NCI-H146 (cell line): ENCODE measurements around the gene C1orf116.
A peak's percentile ranks its signal among the peaks of the same experiment; 100 is the strongest.

ENCODE experiments used
- DNase-seq: peaks from one replicate; lab custom pipeline; 2025; lab: John Stamatoyannopoulos, UW

C1orf116 gene

GRCh38 chr1:206992790-206993189 is 39.8 kb downstream of the C1orf116 start:
- DNase-seq, result no peak

- DNase-seq, result no peak
Measured at GRCh38 chr1:206987873-206988272, 44.7 kb downstream of the C1orf116 start.

- DNase-seq, result no peak
Measured at GRCh38 chr1:206986885-206987284, 45.7 kb downstream of the C1orf116 start.

GRCh38 chr1:206986402-206986801 is 46.2 kb downstream of the C1orf116 start:
- no peak for DNase-seq

GRCh38 chr1:206985162-206985749 is 47.3 kb downstream of the C1orf116 start:
- no peak for DNase-seq

- peak; percentile 48 for DNase-seq
Measured at GRCh38 chr1:206982216-206982615, 50.3 kb downstream of the C1orf116 start.

GRCh38 chr1:206979379-206980043 is 53.0 kb downstream of the C1orf116 start:
- no peak for DNase-seq

- no peak for DNase-seq
Measured at GRCh38 chr1:206978259-206978658, 54.3 kb downstream of the C1orf116 start.

- DNase-seq, result no peak
Measured at GRCh38 chr1:206975306-206975705, 57.2 kb downstream of the C1orf116 start.

- no peak for DNase-seq
Measured at GRCh38 chr1:206974140-206974539, 58.4 kb downstream of the C1orf116 start.

- DNase-seq, result no peak
Measured at GRCh38 chr1:206972728-206973127, 59.8 kb downstream of the C1orf116 start.

GRCh38 chr1:206971029-206971655 is 61.4 kb downstream of the C1orf116 start:
- no peak for DNase-seq

GRCh38 chr1:206970446-206970845 is 62.1 kb downstream of the C1orf116 start, which contains the start of gene FCAMR:
Gene FCAMR, minus strand, starts transcription at chr1:206970460. Its CDS starts 335 bp downstream, at chr1:206970125.
- no peak for DNase-seq

- DNase-seq, result no peak
Measured at GRCh38 chr1:206969090-206969489, 63.5 kb downstream of the C1orf116 start.
